SH-SY5Y (cell line): ENCODE measurements around the gene SMYD3.

Experiments used
- GATA2 ChIP-seq: IDR thresholded peaks from 2 replicates; pipeline ENCODE4 v1.6.1; 2011; ENCODE audit warnings: mild to moderate bottlenecking, low read depth, low read length
- GATA3 ChIP-seq: IDR thresholded peaks from 2 replicates; pipeline ENCODE4 v1.6.1; 2011; ENCODE audit warnings: low read depth, mild to moderate bottlenecking, low read length, moderate library complexity

DNA sequence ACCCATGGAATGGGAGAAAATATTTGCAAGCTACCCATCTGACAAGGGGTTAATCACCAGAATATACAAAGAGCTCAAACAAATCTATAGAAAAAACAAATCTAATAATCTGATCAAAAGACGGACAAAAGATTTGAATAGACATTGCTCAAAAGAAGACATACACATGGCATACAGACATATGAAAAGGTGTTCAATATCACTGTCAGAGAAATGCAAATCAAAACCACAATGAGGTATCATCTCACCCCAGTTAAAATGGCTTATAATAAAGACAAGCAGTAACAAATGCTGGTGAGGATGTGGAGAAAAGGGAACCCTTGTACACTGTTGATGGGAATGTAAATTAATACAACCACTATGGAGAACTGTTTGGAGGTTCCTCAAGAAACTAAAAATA is 600.9 kb downstream of the SMYD3 start:
- TF ChIP-seq GATA2 (no peak), GATA3 (no peak)
